ENCODE measurements around the gene ULBP2.

- no peak for TF ChIP-seq EP300 (IDR thresholded peaks at IDR 0.05)
- TF ChIP-seq, protein P1, sequence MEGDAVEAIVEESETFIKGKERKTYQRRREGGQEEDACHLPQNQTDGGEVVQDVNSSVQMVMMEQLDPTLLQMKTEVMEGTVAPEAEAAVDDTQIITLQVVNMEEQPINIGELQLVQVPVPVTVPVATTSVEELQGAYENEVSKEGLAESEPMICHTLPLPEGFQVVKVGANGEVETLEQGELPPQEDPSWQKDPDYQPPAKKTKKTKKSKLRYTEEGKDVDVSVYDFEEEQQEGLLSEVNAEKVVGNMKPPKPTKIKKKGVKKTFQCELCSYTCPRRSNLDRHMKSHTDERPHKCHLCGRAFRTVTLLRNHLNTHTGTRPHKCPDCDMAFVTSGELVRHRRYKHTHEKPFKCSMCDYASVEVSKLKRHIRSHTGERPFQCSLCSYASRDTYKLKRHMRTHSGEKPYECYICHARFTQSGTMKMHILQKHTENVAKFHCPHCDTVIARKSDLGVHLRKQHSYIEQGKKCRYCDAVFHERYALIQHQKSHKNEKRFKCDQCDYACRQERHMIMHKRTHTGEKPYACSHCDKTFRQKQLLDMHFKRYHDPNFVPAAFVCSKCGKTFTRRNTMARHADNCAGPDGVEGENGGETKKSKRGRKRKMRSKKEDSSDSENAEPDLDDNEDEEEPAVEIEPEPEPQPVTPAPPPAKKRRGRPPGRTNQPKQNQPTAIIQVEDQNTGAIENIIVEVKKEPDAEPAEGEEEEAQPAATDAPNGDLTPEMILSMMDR (IDR thresholded peaks at IDR 0.05): no peak
- no peak for TF ChIP-seq POLR2A (IDR thresholded peaks at IDR 0.05)
- no peak for TF ChIP-seq POLR2AphosphoS5 (IDR thresholded peaks at IDR 0.05)
Measured at GRCh38 chr6:149983145-149983544, 41.3 kb downstream of the ULBP2 start.

Measured in gastroesophageal sphincter (tissue), 3 donors.